DMS114 treated with DMSO at 0.1 percent for 48 hours (cell line): ENCODE data around the gene CCDC85A.
A peak's percentile ranks its signal among the peaks of the same experiment; 100 is the strongest.
"Not testable (repeated sequence)": the region's sequence is repeated elsewhere in the genome, so short reads cannot be mapped to it uniquely, and the experiment has no call there.

Source experiments
- DNase-seq: peaks from one replicate; lab custom pipeline; 2025; ENCODE audit not compliant: unreplicated experiment; lab: John Stamatoyannopoulos, UW

The CCDC85A gene

GRCh38 chr2:56183643-56184499, at the start of gene CCDC85A:
TSS of gene CCDC85A (plus strand) at chr2:56183990. CDS start at chr2:56184625, 635 bp downstream.
- peak; percentile 55 for DNase-seq

DNA sequence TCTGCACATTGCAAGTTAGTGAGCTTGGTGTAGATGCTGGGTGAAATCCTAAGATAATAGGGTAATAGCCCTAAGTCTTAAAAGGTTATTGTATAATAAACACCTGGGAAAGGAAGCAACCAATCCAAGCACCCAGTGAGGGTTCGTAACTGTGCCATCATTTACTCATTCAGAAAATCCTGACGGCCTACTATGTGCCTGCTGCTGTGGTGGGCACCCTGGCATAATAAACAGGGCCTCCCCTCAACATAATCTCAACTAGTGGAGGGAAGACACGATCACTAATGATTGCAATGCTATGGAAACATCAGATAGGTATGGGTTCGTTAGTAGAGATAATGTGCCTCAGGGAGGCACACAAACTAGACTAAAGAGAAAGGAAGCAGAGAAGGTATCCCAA, 48.9 kb upstream of the CCDC85A start:
- DNase-seq: no peak

DNA sequence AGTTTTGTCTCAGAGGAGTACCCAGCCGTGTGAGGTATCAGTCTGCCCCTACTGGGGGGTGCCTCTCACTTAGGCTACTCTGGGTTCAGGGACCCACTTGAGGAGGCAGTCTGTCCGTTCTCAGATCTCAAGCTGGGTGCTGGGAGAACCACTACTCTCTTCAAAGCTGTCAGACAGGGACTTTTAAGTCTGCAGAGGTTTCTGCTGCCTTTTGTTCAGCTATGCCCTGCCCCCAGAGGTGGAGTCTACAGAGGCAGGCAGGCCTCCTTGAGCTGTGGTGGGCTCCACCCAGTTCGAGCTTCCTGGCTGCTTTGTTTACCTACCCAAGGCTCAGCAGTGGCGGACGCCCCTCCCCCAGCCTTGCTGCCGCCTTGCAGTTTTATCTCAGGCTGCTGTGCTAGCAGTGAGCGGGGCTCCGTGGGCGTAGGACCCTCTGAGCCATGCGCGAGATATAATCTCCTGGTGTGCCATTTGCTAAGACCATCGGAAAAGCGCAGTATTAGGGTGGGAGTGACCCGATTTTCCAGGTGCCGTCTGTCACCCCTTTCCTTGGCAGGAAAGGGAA, 41.2 kb upstream of the CCDC85A start:
- DNase-seq: not testable (repeated sequence)

- DNase-seq: no peak
Measured at GRCh38 chr2:56147907-56148306, 35.9 kb upstream of the CCDC85A start.

- DNase-seq: no peak
Measured at GRCh38 chr2:56148825-56149224, 35.0 kb upstream of the CCDC85A start.

DNA sequence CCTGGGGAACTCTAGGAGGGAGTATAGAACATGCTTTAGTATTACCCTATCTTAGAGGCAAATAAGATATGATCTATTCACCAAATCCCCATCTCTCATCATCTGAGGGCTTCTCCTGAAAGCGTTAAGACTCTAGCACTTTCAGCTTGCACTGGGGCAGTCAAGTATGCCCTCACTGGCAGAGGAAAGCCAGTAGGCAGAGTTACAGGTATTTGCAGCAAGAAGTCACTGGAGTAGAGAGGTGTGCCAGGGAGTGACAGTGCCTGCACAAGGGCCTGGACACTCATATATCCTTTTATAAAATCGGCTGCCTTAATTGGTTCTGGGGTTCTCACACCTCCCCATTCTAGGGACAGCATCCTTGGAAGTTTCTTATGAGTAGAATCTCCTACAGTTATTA, 31.9 kb upstream of the CCDC85A start:
- no peak for DNase-seq

GRCh38 chr2:56155188-56155587, 28.6 kb upstream of the CCDC85A start:
- DNase-seq: no peak

DNA sequence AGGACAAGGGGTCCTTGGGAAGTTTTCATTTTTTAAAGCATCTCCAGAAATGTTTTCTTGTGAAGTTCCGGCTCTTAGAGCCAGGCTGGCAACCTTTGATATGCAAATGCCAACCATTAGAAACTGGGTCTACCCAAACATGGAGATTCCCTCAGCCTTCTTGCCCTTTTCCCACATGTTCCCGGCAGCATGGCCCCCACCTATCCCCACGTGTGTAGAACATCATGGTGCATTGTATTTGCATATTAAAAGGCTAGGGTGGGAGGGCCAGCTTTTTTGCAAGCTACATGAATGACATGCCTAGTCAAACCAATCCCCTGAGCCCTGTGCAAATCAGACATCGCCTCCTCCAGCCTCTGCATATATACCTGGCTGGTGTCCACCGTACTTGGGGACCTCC, 23.9 kb upstream of the CCDC85A start:
- DNase-seq: not testable (repeated sequence)

GRCh38 chr2:56167616-56168562, 15.9 kb upstream of the CCDC85A start:
- DNase-seq: no peak

DNA sequence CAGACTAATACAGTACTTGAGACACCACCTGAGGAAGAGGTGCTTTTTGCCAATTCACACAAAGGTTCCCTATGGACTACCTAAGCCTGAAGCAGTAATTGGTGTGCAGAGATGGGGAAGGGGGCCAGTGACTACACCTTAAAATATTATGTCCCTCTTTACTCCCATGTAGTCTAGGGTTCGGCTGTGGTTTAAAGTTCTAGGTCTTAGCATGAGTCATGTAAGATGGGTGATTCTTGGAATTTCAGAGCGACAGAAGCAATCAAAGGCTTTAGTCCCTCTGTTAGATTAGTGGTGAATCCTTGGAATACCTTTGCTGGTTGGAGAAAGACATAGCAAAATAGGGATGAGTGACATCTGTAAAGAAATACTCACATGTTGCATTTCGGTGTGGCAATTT, 14.3 kb upstream of the CCDC85A start:
- no peak for DNase-seq

DNA sequence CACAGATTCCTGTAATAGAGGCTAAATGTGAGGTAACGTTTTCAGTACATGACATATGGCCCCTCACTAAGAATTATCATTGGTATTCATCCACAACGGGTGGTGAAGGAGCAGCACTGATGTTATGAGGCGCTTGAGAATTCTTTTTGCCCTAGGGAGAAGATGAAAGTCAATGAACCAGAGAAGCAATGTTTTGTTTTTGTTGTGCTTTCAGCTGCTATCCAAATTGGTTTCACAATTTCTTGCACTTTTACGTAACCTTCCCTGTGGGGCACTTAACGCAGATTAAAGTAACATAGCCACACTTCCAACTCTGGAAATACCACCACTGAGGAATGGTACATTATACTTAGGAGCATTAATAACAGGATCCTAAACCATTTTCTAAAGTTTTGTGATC, 13.3 kb upstream of the CCDC85A start:
- no peak for DNase-seq

DNA sequence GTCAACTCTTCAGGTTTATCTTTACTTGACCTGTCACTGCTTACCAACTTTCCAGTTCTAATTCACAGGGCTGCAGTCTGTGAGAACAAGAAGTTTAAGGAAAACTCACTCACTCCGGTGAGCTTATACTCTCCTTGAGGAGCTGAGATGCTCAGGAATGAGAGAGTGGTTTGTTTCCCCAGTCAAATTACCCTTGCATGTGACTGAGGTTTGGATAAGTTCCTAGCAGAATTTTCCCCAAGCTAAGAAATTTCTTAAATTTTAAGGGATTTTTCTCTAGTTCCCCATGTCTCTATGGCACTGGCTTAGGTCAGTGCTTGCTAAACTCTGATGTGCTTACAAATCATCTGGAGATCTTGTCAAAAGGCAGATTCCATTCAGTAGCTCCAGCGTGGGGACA, 12.8 kb upstream of the CCDC85A start:
- no peak for DNase-seq

DNA sequence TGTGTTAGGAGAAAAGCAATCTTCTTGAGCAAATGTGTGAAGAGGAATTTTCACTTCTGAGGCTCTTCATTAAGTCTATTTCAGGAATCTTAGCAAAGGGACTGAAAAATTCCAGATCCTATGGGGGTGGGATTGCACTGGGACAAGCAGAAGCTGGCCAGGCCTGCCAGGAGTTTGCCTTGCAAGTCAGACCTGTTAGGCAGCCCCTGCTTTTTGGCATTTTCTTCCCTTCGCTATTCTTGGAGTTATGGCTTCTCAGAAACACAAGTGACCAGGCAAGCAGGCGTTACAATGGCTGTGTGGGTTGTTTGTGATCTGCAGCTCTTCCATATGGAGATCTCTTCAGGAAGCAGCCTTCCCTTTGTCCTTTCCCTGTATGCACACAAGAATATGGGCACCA, 8.0 kb upstream of the CCDC85A start:
- DNase-seq: no peak

DNA sequence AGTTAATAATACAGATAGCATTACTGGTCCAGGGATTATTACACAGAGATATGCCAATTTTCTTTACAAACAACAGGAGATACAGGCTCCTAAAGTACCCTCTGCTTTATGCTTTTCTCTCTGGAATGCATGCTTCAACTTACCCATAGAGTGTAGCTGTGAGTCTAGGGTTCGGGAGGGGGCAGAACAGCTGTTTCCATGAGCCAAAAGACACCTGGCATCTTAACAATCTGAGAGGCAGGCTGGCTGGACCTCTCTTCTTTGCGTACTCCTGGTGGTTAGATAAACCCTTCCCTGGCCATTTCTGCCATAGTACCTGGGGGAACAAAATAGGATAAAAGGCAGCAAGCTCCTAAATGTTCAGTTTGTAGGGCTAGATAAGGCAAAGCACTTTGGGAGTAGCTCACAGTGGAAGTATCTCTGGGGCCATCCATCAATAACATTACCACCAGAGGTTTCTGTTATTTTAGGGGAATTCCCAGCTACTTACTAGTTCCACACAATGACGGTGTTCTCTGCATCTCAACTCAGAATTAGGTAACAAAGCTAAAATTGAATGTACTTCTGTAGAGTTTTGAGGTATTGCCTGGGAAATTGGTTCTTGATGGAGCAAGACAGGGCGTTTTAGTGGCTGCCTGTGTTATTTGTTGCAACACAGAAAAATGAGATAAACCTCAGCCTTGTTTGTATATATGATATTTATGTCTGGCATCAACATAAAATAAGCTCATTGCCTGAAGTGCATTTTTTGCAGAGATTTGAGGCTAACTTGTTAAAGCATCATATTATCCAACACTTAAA, 6.2 kb upstream of the CCDC85A start:
- no peak for DNase-seq

GRCh38 chr2:56179931-56180330, 3.9 kb upstream of the CCDC85A start:
- DNase-seq: no peak

DNA sequence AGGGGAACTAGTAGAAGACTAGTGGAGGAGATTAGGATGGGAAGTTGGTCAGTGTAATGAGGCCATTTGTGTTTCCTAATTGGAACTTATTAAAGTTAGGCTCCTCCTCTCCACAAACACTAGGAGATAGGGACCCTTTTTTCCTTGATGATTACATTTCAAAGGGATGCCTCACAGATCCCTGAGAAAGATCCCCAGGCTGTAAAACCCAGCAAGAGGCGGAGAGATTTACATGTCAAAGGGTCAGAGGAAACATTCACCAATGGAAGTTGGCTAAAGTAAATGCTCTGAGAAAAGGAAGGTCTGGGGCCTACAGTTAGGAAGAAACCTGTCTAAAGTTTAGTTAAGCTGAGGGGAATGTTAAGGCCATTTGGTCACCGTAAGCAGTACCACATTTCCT, 1.4 kb upstream of the CCDC85A start:
- DNase-seq: no peak

GRCh38 chr2:56184500-56185011, 766 bp downstream of the CCDC85A start:
- DNase-seq: no peak

GRCh38 chr2:56185101-56185581, 1.4 kb downstream of the CCDC85A start:
- no peak for DNase-seq

- DNase-seq: peak; percentile 9
Measured at GRCh38 chr2:56185582-56186046, 1.8 kb downstream of the CCDC85A start.

- DNase-seq: peak; percentile 9
Measured at GRCh38 chr2:56191617-56192016, 7.8 kb downstream of the CCDC85A start.
